GM10248 (cell line): ENCODE measurements around the gene ARSG.
"Not testable (repeated sequence)": the region's sequence is repeated elsewhere in the genome, so short reads cannot be mapped to it uniquely, and the experiment has no call there.

Experiments used
- CTCF ChIA-PET: fragments of 300-600 bp; sonication (Branson Sonifier 250); formaldehyde crosslinking; extraction: SDS; loops from one replicate; lab custom pipeline; 2021; ENCODE audit warnings: antibody characterized with exemption; lab: Yijun Ruan, JAX
- POLR2A ChIA-PET: fragments of 350-650 bp; sonication (Branson Sonifier 250); formaldehyde crosslinking; extraction: SDS; loops from one replicate; lab custom pipeline; 2020; ENCODE audit warnings: antibody characterized with exemption; lab: Yijun Ruan, JAX
- DNase-seq: peaks from one replicate; pipeline ENCODE4 v3.0.0; 2012; ENCODE audit errors: extremely low spot score
- TF ChIP-seq, protein P1 (sequence below): IDR thresholded peaks from 2 replicates; pipeline ENCODE4 v1.5.1; 2012; ENCODE audit warnings: mild to moderate bottlenecking, low read depth; ENCODE audit errors: extremely low read depth, missing control alignments, control extremely low read depth

Gene ARSG

DNA sequence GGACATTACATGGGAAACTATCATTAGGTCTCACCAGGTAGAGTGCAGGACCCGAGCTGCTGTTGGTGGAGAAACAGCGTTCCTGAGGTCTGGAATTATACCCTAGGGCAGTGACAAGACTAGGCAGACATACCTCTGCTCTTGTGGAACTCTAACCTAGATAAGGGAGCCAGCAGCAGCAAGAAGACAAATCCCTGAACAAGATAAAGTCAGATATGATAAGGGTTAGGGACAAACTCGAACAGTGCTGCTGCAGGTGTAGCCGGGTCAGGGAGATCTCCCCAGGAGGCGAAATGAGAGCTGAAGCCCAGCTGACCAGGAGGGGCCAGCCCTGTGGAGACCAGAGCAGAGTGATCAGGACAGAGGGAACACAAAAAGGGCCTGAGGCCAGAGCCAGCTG, 34.7 kb downstream of the ARSG start:
- TF ChIP-seq, protein P1, sequence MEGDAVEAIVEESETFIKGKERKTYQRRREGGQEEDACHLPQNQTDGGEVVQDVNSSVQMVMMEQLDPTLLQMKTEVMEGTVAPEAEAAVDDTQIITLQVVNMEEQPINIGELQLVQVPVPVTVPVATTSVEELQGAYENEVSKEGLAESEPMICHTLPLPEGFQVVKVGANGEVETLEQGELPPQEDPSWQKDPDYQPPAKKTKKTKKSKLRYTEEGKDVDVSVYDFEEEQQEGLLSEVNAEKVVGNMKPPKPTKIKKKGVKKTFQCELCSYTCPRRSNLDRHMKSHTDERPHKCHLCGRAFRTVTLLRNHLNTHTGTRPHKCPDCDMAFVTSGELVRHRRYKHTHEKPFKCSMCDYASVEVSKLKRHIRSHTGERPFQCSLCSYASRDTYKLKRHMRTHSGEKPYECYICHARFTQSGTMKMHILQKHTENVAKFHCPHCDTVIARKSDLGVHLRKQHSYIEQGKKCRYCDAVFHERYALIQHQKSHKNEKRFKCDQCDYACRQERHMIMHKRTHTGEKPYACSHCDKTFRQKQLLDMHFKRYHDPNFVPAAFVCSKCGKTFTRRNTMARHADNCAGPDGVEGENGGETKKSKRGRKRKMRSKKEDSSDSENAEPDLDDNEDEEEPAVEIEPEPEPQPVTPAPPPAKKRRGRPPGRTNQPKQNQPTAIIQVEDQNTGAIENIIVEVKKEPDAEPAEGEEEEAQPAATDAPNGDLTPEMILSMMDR = no peak
- ChIA-PET CTCF (no interaction called here), POLR2A (no interaction called here)
- DNase-seq = no peak

DNA sequence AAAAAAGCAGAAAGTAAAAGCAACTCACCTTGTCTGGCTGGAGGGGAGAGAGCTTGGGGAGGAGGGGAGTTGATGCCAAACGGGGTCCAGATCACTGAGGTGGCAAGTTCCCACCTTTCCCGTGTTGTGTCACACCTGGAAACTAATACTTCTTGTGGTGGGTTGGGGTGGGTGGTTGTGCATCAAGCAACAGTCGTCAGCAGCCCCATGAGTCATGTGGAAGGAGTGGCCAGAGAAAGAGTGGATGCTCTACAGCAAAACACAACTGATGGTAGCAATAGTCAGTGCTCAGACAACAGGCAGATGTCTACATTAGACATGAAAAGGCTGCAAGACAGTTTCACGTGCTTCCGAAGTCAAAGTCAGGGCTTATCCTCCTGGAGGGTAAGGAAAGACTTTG, 35.4 kb downstream of the ARSG start:
- POLR2A ChIA-PET = no interaction called here
- TF ChIP-seq, protein P1 = no peak
- DNase-seq = no peak
- CTCF ChIA-PET = no interaction called here

DNA sequence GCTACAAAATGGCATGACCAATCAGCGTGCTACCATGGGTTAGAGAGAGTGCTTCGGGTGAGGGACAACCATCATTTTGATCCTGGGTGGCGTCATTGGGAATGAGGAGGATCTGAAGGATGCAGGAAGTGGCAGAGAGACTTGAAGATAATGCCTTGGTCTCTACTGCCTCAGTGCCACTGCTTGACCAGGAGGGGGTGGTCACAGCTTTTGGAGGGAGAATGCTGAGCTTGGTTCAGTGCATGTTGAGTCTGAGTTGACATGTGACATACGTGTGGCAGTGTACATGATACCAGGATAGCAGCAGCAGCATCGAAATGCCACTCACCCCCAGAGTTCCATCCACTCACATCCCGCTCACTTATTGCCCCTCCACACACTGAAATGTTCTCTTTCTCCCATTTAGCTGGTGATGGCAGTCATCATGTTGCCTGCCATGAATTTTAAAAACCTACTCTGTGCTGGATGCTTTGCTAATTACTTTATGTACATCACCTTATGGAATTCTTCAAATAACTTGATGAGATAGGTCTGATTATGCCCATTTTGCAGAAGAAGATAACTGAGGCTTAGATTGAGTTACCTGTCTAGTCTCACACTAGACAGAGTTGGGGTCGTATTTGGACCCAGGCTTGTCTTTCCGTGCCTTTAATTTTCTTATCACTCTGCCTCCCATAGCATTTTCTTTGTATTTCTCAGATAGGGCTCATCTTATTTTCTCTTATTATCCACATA, 36.7 kb downstream of the ARSG start:
- CTCF ChIA-PET = interaction anchor here (0.7 to 2.6 kb wide), 2 partner anchors 71 to 72 kb away, joined by 3 to 9 read pairs; no protein-coding TSS in a partner anchor
- POLR2A ChIA-PET = no interaction called here
- DNase-seq = no peak
- TF ChIP-seq, protein P1 = no peak

DNA sequence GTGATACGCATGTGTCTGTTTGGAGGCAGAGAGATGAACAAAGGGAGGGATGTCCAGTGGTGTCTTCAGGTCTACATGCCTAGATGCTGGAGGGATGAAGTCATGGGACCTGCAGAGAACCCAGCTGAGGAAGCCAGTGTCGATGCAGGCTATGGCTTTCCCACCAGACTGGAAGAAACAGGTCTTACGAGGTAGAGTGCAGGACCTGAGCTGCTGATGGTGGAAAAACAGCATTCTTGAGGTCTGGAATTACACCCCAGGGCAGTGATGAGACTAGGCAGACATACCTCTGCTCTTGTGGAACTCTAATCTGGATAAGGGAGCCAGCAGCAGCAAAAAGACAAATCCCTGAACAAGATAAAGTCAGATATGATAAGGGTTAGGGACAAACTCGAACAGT, 37.4 kb downstream of the ARSG start:
- CTCF ChIA-PET = interaction anchor here (1.4 to 2.6 kb wide), 2 partner anchors 9 to 70 kb away, joined by 5 to 9 read pairs; no protein-coding TSS in a partner anchor
- DNase-seq = no peak
- TF ChIP-seq, protein P1 = no peak
- POLR2A ChIA-PET = no interaction called here

DNA sequence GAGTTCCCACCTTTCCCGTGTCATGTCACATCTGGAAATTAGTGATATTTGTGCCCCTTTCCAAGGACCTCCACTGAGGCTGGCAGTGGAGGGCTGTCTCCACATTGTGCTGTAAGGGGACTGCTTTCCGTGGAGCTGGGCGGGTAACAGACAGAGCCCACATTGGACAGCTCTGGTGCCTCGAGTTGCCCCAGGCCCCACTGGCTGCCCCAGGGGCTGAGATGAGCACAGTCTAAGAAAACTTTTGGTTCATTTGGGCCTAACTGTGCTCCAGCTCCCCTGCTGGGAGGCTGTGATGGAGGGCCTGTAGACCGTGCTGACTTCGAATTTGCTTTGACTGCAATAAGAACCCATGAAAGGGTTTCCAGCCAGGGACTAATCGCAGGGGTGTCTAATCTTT, 38.0 kb downstream of the ARSG start:
- TF ChIP-seq, protein P1 = no peak
- POLR2A ChIA-PET = no interaction called here
- no peak for DNase-seq
- CTCF ChIA-PET = interaction anchor here (0.8 to 2.6 kb wide), 6 partner anchors 8 to 70 kb away, joined by 3 to 9 read pairs (median 5); no protein-coding TSS in a partner anchor

DNA sequence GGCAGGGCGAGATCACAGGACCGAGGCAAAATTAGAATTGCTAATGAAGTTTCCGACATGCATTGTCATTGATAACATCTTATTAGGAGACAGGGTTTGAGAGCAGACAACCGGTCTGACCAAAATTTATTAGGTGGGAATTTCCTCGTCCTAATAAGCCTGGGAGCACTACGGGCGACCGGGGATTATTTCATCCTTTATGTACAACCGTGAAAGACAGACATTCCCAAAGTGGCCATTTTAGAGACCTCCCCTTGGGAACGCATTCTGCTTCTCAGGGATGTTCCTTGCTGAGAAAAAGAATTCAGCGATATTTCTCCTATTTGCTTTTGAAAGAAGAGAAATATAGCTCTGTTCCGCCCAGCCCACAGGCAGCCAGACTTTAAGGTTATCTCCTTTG, 40.6 kb downstream of the ARSG start:
- CTCF ChIA-PET = interaction anchor here (1.8 kb wide), 1 partner anchor 14 kb away, joined by 6 read pairs; no protein-coding TSS in a partner anchor
- POLR2A ChIA-PET, DNase-seq: not testable (repeated sequence)

DNA sequence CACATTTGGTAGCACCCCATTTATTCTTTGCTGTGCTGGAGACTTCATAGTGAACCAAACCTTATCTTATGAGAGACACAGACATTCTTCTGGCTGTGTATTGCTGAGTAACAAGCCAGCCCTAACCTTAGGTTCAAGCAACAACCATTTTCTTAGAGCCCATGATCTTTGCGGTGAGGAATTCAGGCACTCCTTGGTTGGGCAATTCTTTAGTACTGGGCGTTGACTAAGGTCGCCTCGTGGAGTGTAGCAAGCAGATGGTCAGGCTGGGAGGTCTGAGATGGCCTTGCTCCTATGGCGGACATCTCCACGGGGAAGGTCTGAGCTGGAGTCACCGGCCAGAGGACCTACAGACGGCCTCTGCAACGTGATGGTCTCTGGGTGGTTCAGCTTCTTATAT, 43.1 kb downstream of the ARSG start:
- TF ChIP-seq, protein P1 = no peak
- CTCF ChIA-PET = no interaction called here
- DNase-seq = no peak
- POLR2A ChIA-PET = no interaction called here
